HG02884 (cell line): ENCODE results near the gene SLC36A2.
"Not testable (repeated sequence)": the region's sequence is repeated elsewhere in the genome, so short reads cannot be mapped to it uniquely, and the experiment has no call there.

Source experiments
- ATAC-seq: cut with Tn5 transposase; IDR thresholded peaks from one replicate; pipeline ENCODE4 v1.9.1; 2021; ENCODE audit warnings: mild to moderate bottlenecking, moderate library complexity; ENCODE audit not compliant: unreplicated experiment

SLC36A2 gene

DNA sequence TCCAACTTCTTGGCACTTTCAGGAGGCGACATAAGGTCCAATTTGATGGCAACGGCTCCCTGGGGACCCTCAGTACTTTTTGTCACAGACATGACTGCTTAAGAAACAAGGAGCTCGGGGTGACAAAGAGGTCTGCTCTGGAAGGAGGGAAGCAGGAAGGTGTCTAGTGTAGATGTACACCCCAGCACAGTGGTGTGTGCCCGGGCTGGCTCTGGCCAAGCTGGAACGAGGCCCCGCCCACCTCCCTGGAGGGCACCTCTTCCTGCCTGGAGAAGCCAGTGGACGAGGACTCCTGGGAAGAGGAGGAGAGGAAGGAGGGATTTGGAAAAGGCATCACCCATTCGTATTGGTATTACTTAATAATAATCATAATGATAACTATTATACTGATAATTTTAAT, at the start of gene SLC36A2:
Gene SLC36A2 (minus strand): TSS at position 191 of the 400 bp plus-strand sequence. CDS start 99 bp downstream, at position 92.
- ATAC-seq = no peak

DNA sequence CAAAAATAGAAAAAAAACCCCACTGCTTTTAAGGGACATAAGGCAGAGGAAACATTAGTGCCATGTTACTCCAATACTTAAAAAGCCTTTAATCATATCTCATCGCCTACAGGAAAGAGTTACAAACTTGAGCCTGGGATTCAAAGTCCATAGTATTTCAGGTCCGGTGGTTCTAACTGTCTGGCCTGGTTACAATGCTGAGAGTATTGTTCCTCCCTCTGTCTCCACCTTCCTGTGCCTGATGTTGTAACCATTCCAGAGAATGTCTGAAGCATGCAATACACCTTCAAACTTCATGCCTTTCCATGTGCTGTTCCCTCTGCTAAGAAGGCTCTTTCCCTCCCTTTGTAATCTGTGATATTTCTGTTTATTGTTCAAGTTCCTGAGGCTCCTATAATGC, 41.6 kb upstream of the SLC36A2 start:
- no peak for ATAC-seq

DNA sequence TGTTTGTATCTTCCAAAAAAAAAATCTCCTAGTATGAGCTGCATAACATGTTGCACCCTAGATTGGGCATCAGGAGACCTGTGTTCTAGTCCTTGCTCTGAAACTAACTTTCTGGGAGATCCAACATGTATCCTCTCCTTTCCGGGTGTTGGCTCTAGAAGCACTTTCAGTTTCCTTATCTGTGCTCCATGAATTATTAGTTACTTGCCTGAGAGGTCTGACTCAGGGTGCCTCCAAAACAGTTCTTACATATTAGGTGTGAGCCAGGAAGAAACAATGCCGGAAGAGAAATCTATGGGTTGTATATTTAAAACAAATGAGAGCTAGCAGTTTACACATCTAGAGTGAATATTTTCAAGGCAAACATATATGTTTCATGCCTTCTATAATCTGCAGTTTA, 36.7 kb upstream of the SLC36A2 start:
- no peak for ATAC-seq

DNA sequence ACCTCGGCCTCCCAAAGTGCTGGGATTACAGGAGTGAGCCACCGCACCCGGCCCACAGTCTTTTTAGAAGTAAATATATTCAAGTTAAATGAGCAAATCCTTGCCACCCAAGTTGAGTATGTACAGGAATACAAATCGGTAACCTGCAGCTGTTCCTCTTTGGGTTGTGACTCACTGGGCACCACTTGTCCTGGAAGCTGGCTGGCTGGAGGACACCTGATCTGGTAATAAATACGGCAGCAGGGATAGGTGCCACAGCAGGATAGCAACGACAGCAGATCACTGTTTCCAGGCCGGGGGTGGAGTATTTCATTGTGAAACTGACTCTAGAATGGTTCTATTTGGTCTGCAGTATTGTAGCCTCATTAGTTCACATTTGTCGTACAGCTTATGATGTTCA, 35.7 kb upstream of the SLC36A2 start:
- ATAC-seq = no peak

DNA sequence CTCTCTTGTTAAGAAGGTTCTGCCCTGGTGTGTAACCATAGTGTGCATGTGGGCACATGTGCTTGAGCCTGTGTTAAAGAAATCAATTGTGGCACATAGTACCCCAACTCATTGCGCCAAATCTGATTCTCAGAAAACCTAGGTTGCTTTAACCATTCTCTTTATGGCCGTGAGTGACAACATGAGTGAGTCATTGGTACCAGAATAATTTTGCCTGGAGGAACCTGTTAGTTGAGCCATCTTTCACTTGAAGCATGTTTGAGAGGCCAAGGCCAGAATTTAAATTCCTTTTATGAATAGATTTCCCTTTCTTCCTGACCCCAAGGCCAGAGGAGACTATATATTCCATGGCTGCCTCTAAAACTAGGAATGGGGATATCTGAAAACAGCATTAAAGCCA, 35.2 kb upstream of the SLC36A2 start:
- no peak for ATAC-seq

DNA sequence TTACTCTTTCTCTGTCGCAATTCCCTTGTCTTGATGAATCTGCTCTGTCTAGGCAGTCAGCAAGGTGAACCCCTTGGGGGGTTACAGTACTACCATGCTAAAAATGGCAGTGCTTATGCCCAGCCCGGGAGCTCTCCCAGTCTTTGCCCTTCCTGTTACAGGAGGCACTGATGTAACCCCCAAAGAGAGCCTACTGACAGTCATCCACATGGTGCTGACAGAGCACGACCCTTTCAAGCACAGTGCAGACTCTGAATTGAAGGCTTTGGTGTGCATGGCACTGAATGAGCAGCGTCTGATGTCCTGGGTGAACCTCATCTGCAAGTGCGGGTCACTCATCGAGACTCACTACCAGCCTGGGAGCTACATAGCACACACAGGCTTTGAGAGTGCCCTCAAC, 34.5 kb upstream of the SLC36A2 start:
- no peak for ATAC-seq

DNA sequence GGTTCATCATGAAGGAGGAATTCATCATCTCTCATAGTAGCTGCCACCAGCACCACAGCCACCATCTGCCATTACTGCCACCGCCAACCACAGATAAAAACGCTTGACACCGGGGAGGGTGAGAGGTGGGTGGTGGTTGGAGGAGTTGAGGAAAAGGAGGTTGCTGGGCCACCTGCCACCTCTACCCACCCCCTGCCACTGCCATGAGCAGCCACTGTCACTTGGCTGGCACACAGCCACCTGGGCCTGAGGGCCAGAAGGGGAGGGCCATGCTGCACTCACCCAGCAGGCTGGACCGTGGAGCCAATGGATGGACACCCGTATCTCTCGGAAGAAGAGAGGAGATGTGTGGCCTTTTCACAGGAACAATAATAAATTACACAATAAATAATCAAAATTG, 31.3 kb upstream of the SLC36A2 start:
- no peak for ATAC-seq

DNA sequence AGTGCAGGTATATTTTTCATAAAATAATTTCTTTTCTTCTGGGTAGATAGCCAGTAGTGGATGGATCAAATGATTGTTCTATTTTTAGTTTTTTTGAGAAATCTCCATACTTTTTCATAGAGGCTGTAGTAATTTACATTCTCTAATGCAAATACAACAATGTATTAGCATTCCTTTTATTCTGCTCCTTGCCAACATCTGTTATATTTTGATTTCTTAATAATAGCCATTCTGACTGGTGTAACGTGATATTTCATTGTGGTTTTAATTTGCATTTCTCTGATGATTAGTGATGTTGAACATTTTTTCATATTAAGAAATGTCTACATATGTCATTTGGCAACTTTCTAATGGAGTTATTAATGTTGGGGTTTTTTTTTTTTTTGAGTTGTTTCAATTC, 27.2 kb upstream of the SLC36A2 start:
- ATAC-seq = no peak

DNA sequence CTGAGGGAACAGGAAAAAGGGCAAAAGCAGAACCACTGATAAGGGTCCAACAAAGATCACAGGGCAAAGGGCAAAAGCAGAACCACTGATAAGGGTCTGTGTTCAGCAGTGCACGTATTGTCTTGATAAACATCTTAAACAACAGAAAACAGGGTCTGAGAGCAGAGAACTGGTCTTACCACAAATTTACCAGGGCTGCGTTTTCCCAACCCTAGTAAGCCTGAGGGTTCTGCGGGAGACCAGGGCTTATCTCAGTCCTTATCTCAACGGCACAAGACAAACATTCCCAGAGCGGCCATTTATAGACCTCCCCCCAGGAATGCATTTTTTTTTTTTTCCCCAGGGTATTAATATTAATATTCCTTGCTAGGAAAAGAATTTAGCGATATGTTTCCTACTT, 19.7 kb upstream of the SLC36A2 start:
- ATAC-seq = not testable (repeated sequence)

DNA sequence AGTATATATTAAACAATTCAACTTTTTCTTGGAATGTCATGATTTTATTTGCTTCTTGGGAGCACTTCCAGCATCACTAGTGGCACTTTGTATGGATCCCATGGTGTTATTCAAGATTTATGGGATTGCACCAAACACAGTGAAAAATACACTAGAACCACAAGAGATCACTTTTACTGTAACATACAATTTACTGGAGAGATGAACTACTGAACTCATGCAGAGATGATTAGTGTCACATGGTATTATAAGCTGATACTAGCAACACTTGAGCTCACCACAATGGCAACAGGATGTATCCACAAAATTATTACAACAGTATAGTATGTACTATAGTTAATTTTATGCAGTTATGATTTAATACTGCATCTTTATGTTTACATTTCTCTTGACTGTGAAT, 16.3 kb upstream of the SLC36A2 start:
- ATAC-seq = no peak

DNA sequence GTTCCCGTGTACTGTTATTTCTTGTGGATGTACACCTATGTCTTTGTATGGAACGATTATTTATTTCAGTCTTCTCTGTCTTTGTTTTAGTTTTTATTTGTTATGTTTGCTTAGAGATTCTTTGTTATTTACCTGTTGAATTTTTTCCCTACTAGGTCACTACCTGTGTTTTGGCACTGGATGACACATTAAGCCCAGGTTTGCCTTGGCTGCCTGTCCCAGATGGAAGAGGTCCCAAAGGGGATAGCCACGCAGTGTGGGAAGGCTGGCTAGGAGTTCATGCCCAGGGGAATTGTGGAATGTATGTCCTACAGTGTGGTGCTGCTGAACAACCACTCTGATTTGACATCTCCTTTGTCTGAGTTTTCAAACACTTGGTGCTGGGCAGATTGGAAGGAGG, 15.6 kb upstream of the SLC36A2 start:
- ATAC-seq = no peak

DNA sequence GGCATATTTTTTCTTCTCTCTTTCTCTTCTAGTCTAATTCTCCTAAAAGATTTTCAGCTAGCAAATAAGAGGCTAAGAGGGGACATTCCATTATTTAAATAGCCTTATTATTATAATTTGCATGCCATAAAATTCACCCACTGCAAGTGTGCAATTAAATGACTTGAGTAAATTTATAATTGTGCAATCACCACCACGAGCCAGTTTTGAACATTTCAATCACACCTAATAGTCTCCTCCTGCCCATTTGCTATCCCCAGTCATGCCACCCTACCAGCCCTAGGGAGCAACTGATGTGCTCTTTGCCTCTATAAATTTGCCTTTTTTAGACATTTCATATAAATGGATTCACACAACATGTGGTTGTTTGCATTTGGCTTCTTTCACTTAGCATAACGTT, 12.0 kb upstream of the SLC36A2 start:
- ATAC-seq = no peak

DNA sequence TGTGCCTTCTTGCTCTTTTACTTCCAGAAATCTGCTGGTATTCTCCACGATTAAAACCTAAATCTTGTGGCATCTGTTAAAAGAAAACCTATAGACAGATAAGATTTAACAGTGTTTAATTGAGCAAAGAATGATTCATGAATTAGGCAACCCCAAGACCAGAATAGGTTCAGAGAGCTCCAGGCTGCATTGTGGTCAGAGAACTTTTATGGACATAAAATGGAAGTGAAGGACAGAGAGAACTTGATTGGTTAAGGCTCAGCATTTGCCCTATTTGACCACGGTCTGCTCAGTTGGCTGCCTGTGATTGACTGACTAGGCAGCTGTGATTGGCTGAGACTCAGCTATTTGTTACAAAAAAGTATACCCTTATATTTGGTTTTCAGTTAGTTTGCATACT, 10.4 kb upstream of the SLC36A2 start:
- no peak for ATAC-seq

DNA sequence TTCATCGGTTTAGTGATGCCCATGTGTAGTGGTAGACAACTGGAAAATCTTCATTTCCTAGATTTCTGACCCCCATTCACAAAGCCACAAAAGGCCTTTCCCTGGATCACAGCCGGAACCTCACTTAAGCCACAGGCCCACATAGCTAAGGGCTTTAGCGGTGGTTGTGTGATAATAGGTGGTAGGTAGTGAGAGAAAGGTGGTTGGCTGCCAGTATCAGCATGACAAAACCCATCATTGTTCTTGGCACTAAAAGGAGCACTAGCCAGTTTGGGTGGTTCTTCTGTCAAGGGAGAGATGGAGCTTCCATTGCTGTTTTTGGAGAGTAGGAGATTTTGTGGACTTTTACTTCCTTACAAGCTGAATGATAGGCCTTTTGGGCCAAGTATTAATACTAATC, 9.7 kb upstream of the SLC36A2 start:
- no peak for ATAC-seq

DNA sequence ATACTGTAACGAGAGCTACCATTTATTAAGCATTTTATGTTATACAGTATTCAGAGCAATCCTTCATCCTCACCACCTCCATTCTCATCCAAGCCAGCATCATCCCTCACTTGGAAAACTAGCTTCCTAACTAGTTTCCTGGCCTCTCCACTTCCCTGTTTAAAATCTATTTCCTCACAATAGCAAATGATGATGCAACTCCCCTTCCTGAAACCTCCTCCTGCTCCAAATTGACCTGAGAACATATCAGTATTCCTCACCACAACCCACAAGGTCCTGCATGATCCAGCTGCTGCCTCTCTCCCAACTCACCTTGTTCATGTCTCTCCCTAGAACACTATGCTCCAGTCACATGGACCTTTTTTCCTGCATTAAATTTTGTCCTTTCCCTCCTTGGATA, 4.3 kb upstream of the SLC36A2 start:
- no peak for ATAC-seq

DNA sequence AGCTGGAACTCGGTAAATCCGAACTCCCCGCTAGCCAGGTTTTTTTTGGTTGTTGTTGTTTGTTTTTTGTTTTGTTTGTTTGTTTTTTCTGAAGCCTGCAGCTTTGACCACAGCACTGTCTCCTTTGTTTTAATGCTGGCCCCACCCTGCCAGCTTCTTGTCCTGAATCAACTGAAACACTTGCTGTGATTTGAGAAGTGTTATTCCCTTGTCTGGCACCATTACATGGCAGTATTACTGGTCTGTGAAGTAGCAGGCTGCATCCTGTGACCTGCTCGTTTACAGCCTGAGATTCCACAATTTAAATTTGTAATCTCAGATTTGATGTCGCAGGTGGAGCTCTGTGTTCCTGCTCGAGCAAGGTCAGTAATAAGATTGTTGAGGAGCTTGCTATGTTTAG, 1.4 kb upstream of the SLC36A2 start:
- no peak for ATAC-seq

DNA sequence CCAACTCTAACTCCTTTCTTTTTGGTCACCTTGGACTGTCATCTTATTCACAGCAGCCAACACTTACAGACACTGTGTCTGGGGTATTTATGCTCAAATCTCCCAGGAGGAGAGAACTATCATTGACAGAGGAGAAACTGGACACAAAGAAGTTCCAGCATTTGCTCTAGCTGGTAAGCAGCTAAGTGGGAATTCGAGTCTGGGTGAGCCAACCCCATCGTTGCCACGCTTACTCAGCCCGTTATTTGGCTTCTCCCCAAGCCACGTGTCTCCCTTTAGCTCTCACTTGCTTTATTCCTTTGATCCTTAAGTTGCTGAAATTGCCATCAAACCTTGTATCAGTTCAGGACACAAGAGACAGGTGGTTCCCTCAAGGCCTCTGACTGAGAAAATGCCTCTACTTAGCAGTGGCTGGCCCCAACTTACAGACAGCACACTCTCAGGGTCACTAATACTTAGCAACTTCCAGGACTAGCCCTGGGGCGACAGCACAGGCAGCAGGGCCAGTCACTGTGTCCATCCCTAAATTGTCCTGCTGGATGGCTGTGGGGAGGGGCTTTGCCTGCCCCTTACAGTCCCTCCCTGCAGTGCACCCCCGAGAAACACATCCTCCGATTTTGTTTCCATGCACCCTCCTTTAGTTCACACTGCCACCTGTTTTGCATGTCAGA, 1.4 kb downstream of the SLC36A2 start:
- no peak for ATAC-seq

DNA sequence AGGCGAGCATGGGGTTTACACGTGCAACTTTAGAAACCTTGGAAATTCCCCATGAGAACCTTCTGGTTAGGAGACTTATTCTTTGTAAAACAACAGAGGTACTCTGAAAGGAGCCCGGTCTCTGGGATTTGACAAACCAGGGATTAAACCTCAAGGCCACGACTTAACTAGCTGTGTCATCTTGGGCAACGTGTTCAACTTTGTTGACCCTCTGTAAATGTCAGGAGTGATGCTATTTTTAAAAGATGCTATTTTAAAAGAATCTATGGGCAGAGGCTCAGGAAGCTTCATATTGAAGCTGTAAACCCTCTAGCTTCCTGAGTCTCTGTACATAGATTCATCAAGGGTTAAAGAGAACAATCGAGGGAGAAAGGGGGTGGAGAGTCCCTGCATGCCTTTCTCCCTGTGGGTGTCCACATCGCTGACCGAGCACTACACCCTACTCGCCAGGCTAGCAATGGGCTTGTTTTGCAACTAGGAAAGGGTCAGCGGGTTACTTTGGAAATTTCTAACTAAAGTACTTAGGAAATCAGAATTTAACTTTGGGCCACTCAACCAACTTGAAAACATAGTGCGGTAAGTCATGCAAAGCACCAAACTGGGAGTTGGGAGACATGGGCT, 2.1 kb downstream of the SLC36A2 start:
- ATAC-seq = no peak

DNA sequence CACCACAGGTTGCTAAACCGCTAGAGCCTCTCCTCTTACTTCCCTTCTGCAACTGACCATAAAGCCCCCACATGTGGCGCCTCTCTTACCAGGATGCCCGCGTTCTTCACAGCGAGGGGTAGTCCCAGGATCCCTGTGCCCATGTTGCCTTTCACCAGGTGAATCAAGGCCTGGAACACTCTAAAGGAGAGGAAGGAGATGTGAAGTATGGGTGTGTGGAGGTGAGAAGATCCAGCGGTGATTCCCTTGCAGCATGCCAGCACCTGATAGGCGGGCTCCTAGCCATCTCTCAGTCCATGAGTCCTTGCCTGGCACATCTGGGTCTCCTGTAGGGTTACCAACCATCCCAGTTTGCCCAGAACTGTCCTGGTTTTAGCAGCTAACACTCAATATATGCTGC, 3.3 kb downstream of the SLC36A2 start:
- ATAC-seq = no peak

DNA sequence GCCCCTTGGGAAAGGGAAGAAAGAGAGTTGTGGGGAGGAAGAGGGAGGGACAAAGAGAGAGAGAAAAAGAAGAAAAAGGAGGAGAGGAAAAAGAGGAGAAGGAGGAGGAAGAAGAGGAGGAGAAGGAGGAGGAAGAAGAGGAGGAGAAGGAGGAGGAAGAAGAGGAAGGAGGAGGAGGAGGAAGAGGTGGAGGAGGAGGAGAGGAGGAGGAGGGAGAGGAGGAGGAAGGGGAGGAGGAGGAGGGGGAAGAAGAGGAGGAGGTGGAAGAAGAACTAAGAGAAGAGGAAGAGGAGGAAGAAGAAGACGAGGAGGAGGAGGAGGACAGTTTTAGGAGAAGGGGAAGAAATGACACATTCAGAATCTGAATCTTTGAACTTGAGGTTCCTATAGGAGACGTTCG, 7.4 kb downstream of the SLC36A2 start:
- ATAC-seq = no peak

DNA sequence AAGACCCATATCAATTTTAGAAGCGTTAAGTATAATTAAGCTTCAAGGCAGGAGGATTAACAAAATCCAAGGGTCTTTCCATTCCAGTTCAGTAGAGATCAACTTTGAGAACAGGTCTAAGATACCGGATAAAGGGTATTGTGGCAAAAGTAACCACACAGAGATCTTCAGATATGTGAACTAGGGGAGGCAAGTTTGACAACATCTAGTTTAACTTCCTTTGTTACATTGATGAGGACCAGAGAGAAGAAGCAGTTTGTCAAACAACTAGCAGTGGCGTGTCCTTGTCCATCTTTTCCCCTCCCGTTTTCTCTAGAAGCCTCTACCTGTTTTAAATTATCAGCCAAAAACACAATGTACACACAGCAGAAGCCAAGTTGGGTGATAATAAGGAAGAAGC, 8.6 kb downstream of the SLC36A2 start:
- ATAC-seq = no peak

DNA sequence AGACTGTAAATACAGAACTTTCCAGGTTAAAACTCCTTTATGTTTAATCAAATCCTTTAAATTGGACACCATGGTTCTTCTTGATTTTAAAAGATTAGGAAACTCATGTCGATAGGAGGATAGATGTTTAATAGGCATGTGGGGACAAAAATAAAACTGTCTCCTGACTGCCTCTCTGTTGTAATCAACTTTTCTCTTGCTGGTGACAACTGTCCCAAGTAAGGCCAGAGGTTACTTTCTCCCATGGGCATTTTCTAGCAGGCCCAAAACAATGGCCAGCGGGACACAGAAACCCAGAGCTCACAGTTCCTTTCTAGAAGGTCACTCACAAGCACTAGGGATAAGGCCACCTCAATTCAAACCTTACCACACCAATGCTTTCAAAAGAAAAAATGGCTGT, 14.5 kb downstream of the SLC36A2 start:
- ATAC-seq = no peak

DNA sequence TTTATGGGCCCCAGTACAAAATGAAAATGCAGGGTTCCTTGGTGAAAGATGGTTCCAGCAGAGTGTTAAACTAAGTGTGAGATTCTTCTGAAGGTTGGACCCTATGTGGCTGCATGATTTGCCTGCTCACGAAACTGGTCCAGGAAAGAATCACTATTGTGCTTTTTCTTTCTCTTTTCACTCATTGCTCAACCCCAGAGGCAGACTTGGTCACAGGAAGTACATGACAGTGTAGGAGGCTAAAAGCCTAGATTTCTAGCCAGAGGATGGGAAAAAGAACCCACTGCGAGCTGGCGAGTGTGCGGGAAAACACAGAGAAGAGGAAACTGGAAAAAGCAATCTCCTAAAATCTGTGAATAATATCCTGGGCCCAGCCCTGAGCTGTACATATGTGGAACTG, 18.6 kb downstream of the SLC36A2 start:
- ATAC-seq = no peak
